Bronchial epithelial cell (primary cell): ENCODE results near the gene CCDC112. TPM values are rescaled to one million over a fixed set of nuclear protein-coding genes. Genes with fewer than 3 reads are reported as not detected.
"Not testable (repeated sequence)": the region's sequence is repeated elsewhere in the genome, so short reads cannot be mapped to it uniquely, and the experiment has no call there.

Source experiments
- DNase-seq: peaks from one replicate; pipeline ENCODE4 v3.0.0-alpha.2; 2010; ENCODE audit warnings: low read depth
- FAIRE-seq: peaks from 2 replicates; lab custom pipeline; 2011; peaks lifted over from hg19 to GRCh38; lab: Jason Lieb, UNC
- H3K27me3 ChIP-seq: 2 replicates; pipeline ENCODE4 v1.5.1; 2011; ENCODE audit warnings: low read length; ENCODE audit not compliant: control insufficient read depth, insufficient read depth
- H3K36me3 ChIP-seq: 2 replicates; pipeline ENCODE4 v1.5.1; 2011; ENCODE audit warnings: low read length; ENCODE audit not compliant: control insufficient read depth, insufficient read depth
- H3K4me3 ChIP-seq: 2 replicates; pipeline ENCODE4 v1.5.1; 2011; ENCODE audit warnings: mild to moderate bottlenecking, low read depth, low read length, control low read depth
- CTCF ChIP-seq: IDR thresholded peaks from 2 replicates; pipeline ENCODE4 v1.5.1; 2011; ENCODE audit warnings: mild to moderate bottlenecking, moderate library complexity, low read length, control low read depth, inconsistent platforms; ENCODE audit not compliant: insufficient read depth, severe bottlenecking
- total RNA-seq: library from RNA; depleted of rRNA; stranded (reverse); fragments of >200 nt; gene quantifications from 2 replicates; pipeline ENCODE4 v1.2.1, GENCODE V29; 2014

CCDC112 gene
- total RNA-seq, 1 donor from 2014 or later: 4.5 TPM

GRCh38 chr5:115330830-115331229 lies 34.4 kb upstream of the CCDC112 start:
- H3K27me3 ChIP-seq: no peaks in the 10 kb centered on the region
- FAIRE-seq (no peak), DNase-seq (no peak)
- H3K4me3 ChIP-seq: no peak overlapping the region
- H3K36me3 ChIP-seq: no peaks in the 10 kb centered on the region
- TF ChIP-seq CTCF: no peak

GRCh38 chr5:115329475-115329874 lies 33.0 kb upstream of the CCDC112 start:
- TF ChIP-seq CTCF: no peak
- DNase-seq (no peak), FAIRE-seq (no peak)
- Histone ChIP-seq H3K4me3 (no peak overlapping the region), H3K27me3 (no peaks in the 10 kb centered on the region), H3K36me3 (no peaks in the 10 kb centered on the region)

- not testable (repeated sequence) for H3K27me3 ChIP-seq, DNase-seq, H3K36me3 ChIP-seq, H3K4me3 ChIP-seq
- FAIRE-seq: peak; percentile 97
Observed at GRCh38 chr5:115328617-115329274, 32.3 kb upstream of the CCDC112 start.

GRCh38 chr5:115325296-115325959 lies 29.0 kb upstream of the CCDC112 start:
- TF ChIP-seq CTCF: no peak
- FAIRE-seq (no peak), DNase-seq (no peak)
- H3K4me3 ChIP-seq: no peak overlapping the region
- H3K36me3 ChIP-seq: no peaks in the 10 kb centered on the region
- no peaks in the 10 kb centered on the region for H3K27me3 ChIP-seq

- no peak for TF ChIP-seq CTCF
- H3K36me3 ChIP-seq: no peaks in the 10 kb centered on the region
- FAIRE-seq: no peak
- no peak overlapping the region for H3K4me3 ChIP-seq
- peak; percentile 9 for DNase-seq
- no peaks in the 10 kb centered on the region for H3K27me3 ChIP-seq
Observed at GRCh38 chr5:115324021-115324420, 27.6 kb upstream of the CCDC112 start.

- no peak overlapping the region for H3K4me3 ChIP-seq
- H3K27me3 ChIP-seq: no peaks in the 10 kb centered on the region
- TF ChIP-seq CTCF: no peak
- no peaks in the 10 kb centered on the region for H3K36me3 ChIP-seq
- peak; percentile 13 for FAIRE-seq
- no peak for DNase-seq
Observed at GRCh38 chr5:115322729-115323128, 26.3 kb upstream of the CCDC112 start.
